Midbrain (tissue), 1 donor: ENCODE results near the gene SKIDA1.

Experiments
- DNase-seq: peaks from one replicate; lab custom pipeline; 2025; lab: John Stamatoyannopoulos, UW

The SKIDA1 gene

GRCh38 chr10:21482821-21483220, 42.7 kb downstream of the SKIDA1 start:
- no peak for DNase-seq

GRCh38 chr10:21481407-21481806, 44.1 kb downstream of the SKIDA1 start:
- no peak for DNase-seq

GRCh38 chr10:21479570-21480315, 45.7 kb downstream of the SKIDA1 start:
- no peak for DNase-seq

GRCh38 chr10:21475393-21475792, 50.1 kb downstream of the SKIDA1 start:
- no peak for DNase-seq

- DNase-seq, result no peak
These were observed 51.9 kb downstream of the SKIDA1 start for GRCh38 chr10:21473541-21473940.

GRCh38 chr10:21473135-21473534, 52.3 kb downstream of the SKIDA1 start:
- no peak for DNase-seq

- no peak for DNase-seq
These were observed 57.4 kb downstream of the SKIDA1 start for GRCh38 chr10:21468086-21468485.

- DNase-seq, result no peak
These were observed 57.8 kb downstream of the SKIDA1 start for GRCh38 chr10:21467633-21468032.

- DNase-seq, result no peak
These were observed 61.3 kb downstream of the SKIDA1 start for GRCh38 chr10:21464134-21464533.
